ENCODE results near the gene TKT.
A peak's percentile ranks its signal among the peaks of the same experiment; 100 is the strongest.

The TKT gene

DNA sequence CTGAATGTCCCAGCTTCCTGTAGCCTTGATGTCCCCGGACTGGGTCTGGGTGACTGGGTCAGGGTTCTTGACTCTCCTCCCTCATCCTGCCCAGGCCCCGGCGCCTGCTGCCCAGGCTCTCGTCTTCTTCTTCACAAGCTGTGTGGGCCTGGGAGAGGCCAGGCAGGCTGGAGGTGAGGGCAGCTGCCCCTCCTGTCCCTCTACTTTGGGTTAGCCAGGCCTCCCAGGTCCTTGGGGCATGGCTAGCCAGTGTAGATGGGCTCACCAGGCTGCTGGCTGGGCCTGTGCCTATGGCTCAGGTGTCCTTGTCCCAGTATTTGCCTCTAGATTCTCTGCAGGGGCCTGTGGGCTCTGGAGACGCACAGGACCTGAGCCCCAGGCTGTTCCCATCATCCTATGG lies 31.8 kb downstream of the TKT start:
- DNase-seq = no peak

DNA sequence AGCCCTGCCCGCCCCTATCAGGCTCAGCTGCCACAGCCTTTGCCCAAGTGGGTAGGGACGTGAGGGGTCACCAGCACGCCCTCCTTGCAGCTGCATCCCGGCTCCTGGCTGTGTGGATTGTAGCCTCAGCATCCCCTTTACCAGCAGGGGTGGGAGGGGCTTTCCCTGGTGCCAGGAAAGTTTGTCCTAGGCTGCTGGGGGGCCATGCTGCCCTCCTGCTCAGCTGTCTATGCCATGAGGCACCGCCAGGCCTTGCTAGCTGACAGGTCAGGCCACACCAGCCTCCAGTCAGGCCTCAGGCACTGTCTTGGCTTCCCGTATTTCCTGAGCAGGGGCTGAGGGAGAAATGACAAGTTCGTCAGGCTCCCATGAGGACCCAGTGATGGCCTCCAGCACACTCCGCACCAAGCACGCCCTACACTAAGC lies 32.3 kb downstream of the TKT start:
- DNase-seq = no peak

DNA sequence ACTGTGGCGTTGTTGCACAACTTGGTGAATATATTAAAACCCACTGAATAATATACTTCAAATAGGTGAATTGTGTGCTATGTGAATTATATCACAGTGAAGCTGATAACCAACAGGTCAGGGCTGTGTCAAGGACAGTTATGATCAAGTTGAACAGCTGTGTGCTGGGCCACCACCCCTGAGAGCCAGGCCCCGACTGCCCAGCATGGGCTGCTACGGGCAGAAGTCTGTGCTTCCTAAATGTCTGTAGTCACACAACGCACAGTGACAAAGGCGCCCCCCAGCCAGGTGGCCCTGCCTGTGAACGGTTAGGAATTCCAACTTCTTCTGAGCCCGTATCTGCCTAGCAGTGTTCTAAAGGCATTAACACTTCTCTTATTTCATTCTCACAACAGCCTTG lies 32.8 kb downstream of the TKT start:
- DNase-seq = no peak

DNA sequence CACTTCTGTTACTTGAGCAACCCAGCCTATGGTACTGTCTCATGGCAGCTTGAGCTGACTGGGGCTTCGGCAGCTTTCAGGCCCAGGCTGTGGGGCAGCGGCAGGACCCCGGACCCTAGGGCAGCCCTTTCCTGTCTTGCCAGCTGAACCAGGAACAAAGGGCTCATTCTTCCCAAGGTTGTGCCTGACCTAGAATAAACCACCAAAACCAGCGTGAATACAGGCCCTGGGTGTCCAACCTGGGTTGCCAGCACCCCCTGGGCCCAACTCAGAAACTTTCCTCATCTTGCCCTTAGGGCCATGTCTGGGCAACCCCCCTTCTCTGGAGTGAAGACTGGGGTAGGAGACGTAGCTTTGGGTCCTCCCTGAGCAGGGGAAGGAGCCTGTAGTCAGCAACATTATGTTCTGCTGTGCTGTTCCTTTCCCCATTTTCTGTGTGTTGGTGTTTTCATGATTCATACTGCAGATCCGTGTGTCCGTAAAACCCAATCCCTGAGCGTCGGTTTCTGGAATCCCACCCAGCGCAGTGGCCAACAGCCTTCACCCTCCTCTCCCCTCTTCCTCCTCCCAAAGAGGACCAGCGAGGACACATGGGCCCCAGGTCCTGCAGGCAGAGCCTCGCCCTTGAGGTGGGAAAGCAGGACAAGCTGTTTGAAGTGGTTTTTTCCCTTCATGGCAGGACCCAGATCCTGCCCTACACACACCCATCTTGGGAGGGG lies 33.5 kb downstream of the TKT start:
- no peak for DNase-seq

DNA sequence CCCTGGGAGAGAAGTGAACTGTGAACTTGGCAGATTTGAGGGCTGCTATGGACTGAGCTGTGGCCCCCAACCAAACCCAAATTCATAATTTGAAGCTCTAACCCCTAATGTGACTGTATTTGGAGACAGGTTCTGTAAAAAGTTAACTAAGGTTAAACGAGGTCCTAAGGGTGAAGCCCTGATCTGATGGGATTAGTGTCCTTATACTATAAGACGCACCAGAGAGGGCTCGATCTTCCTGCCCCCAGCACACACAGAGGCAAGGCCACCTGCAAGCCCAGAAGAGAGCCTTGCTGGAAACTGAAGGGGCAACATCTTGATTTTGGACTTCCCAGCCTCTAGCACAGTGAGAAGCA lies 34.0 kb downstream of the TKT start:
- DNase-seq = no peak

DNA sequence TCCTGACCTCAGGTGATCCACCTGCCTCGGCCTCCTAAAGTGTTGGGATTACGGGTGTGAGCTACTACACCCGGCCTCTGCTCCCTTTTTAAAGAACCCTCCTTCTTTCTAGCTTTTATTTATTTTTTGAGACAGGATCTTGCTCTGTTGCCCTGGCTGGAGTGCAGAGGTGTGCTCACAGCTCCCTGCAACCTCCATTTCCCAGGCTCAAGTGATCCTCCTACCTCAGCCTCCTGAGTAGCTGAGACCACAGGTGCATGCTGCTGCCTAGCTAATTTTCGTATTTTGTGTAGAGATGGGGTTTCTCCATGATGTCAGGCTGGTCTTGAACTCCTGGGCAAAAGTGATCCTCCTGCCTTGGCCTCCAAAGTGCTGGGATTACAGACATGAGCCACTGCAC lies 34.5 kb downstream of the TKT start:
- no peak for DNase-seq

DNA sequence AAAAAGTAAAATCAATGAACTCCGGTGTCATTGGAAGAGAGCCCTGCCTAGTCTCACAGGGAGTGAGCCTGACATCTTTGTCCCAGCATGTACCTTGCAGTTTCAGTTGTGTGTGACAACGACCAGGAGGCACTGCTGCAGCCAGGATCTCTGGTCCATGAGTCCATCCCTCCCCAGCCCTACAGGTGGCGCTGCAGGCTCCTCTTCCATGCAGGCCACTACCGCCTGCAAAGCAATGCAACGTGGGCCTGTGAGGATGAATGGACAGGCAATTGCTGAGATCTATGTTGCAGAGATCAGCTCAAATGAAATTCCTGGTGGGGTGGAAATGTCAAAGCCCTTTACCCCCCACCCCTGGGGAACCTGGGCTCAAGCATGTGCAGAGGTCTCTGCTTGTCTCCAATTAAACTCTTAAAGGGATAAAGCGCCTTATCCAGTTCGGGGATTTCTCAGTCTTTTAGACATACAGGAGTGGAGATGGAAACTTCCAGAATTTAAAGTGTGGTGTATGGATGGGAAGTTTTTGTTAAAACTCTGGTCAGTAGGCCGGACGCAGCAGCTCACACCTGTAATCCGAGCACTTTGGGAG lies 35.8 kb downstream of the TKT start:
- DNase-seq = peak; percentile 63

DNA sequence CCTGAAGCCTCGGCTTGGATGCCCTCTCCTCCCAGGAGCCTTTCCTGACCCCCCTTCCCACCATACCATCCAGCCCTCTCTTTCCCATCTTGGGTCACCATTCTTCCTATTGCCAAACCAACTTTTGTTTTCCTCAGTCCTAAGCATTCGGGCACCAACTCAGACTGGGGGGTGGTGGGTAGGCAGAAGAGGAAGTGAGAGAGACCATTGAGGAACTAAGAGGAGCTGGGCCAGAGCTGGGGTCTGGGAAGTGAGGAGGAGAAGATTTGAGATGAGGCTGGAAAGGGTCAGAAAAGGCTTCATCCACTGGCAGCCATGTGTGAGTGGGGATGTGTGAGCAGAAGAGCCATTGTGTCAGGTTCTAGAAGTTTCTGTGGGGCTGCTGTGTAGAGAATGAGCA lies 37.7 kb downstream of the TKT start:
- no peak for DNase-seq

DNA sequence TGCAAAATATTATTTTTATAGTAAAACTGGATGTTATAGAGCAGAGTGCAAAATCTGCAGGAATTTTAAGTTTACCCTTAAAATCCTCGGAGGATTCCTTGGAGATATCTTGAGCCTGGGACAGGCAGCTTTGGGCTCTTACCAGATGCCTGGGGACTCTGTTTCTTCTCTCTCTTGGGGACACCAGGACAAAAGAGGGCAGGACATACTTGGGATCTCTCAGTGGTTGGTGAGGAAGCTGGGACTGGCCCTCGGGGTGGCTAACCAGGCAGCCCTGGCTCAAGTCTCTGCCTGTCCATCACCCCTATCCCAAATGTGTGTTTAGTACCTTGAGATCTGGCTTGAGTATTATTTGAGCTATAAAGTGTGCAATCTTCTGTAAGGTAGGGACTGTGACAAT lies 38.6 kb downstream of the TKT start:
- DNase-seq = no peak

DNA sequence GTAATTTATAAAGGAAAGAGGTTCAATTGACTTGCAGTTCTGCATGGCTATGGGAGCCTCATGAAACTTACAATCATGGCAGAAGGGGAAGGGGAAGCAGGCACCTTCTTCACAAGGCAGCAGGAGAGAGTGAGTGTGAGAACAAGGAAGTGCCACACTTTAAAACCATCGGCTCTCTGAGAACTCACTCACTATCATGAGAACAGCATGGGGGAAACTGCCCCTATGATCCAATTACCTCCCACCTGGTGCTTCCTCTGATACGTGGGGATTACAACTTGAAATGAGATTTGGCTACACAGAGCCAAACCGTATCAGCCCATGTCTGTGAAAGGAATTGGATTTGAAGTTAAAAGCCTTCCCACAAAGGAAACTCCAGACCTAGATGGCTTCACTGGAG lies 39.1 kb downstream of the TKT start:
- DNase-seq = no peak

DNA sequence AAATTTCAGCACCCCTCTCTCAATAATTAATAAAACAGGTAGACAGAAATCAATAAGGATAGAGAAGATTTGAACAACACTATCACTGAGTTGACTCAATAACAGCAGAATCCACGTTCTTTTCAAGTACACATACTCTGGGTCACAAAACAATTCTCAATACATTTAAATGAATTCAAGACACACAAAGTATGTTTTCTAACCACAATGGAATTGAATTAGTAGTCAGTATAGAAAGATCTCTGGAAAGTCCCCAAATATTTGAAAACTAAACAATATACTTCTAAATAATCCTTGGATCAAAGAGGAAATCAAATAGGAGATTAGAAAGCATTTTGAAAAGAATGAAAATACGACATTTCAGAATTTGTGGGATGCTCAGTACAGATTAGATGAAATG lies 40.0 kb downstream of the TKT start:
- DNase-seq = no peak

DNA sequence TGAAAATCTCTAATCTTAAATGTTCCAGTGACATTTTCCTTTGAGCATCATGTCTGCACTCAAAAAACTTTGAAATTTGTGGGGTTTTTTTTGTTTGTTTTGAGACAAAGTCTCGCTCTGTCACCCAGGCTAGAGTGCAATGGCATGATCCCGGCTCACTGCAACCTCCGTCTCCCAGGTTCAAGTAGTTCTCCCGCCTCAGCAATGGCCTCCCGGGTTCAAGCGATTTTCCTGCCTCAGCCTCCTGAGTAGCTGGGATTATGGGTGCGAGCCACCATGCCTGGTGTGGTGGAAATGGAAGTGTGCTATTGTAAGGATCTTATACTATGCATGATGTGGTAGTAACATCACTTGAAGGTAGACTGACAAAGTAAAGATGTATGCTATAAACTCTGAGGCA lies 42.5 kb downstream of the TKT start:
- no peak for DNase-seq

DNA sequence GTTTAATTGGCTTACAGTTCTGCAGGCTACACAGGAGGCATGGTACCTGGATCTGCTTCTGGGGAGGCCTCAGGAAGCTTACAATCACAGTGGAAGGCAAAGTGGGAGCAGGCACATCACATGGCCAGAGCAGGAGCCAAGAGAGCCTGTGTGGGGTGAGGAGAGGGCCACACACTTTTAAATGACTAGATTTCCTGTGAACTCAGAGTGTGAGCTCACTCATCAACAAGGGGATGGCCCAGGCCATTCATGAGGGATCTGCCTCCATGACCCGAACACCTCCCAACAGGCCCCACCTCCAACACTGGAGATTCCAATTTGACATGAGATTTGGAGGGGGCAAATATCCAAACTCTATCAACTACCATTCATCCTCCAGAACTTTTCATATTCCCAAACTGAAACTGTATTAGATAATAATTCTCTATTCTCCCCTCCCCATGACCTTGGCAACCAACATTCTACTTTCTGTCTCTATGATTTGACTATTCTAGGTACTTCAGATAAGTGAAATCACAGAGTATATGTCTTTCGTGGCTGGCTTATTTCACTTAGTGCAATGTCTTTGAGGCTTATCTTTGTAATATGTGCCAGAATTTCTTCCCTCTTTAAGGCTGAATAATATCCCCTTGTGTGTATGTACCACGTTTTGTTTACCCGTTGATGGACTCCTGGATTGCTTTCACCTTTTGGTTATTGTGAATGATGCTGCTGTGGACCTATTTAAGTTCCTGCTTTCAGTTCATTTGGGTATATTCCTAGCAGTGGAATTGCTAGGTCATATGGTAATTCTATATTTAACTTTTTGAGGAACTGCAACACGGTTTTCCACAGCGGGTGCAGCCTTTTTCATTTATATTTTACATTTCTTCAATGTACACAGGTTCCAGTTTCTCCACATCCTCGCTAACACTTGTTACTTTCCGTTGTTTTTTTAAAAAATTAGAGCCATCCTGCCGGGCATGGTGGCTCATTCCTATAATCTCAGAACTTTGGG lies 43.8 kb downstream of the TKT start:
- DNase-seq = no peak

DNA sequence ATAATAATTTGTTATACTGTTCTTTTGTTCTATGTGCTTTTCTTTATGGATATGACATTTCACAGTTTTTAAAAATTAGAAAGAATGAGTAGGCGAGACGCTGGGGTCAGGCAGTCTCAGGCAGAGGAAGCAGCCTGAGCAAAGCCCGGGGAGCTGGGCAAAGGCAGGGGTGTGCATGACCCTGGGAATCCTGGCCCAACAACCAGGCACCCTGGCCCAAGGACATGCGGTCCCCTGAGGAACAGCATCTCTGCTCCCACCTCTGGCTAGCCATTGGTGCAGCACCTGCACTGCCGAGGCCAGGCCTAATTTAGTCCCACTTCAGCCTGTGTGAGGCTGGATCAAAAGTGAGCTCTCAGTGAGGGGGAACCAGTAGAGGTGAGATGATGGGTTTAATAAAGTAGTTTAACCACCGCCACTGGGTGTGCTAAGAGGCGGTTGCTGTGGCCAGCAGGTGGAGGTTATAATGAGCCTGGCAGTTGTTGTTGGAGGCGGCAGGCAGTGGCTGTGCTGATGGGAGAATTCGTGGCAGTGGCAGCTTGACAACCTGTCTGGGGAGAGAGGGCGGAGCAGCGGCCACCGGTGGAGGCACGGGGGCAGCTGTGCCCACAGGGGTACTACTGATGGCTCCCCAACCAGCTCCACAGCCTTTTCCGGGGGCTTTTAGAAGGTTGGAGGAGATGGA lies 53.3 kb downstream of the TKT start:
- no peak for DNase-seq

DNA sequence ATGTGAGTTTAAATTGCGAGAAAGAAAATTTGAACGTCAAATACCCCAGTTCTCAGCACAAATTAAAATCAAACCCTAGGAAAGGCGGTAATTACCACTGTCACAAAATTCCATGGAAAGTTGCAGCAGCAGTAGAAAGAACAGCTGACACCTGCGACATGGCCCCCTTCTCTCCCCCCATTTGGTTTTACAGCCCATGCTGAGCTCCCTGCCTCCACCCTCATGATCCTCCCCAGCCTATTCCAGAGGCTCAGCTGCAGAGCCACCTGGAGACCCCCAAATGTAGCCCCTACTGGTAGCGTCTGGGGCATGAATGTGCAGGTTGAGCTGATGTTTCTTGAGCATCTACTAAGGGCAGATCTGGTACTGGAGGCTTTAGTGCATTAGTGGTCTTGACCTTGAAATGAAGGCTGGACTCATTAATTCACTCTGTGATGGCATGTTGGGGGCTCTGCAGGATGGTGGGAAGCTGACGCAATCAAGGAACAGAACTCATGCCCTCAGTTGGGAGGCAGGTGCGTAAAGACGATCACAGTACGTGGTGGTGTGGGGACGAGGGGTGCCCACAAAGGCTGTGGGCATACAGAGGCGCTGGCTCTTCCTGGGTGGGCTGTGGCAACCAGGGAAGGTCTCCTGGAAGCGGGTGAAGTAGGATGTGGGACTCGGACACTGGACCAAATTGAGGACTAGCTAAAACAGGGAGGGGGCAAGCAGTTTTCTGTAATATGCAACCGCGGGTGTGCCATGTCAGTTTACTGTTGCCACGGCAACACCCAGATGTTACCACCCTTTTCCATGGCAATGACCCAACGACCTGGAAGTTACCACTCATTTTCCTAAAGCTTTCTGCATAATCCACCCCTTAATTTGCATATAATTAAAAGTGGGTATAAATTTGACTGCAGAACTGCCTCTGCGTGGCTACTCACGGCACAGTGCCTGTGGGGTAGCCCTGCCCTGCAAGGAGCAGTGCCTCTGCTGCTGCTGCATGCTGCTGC lies 55.0 kb downstream of the TKT start:
- DNase-seq = no peak

DNA sequence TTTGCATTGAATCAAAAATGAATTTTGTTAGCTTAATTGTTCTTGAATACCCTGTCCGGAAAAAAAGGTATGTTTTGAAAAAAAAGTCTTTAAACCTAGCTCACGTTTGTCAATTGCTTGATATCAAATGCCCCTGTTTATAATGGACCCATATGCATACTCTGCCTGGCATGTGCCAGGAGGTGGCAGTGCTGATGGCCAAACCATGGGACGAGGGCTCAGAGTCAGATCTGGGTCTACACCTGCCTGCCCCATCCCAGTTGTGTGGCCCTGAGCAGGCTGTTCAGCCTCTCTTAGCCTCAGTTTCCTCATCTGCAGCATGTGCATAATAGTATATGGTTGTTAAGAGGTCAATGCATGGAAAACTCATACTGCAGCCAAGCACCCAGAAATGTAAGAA lies 56.0 kb downstream of the TKT start:
- DNase-seq = no peak

DNA sequence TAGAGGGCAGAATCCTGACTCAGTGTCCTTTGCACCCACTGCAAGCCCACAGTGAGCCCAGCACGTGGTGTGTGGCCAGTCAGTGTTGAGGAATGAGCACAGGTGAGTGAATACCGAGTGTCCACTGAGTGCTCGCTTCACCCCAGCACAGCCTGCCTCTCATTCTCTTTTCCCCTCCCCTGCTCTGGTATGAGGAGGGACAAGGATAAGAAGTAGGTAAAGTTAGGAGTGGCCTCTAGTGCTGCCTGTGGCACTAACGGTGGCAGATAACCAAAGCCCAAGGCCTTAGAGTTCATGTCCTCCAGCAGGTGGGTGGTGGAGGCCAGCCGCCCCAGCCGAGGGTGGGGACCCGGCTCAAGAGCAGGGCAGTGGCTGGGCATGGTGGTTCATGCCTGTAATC lies 56.8 kb downstream of the TKT start:
- DNase-seq = no peak

DNA sequence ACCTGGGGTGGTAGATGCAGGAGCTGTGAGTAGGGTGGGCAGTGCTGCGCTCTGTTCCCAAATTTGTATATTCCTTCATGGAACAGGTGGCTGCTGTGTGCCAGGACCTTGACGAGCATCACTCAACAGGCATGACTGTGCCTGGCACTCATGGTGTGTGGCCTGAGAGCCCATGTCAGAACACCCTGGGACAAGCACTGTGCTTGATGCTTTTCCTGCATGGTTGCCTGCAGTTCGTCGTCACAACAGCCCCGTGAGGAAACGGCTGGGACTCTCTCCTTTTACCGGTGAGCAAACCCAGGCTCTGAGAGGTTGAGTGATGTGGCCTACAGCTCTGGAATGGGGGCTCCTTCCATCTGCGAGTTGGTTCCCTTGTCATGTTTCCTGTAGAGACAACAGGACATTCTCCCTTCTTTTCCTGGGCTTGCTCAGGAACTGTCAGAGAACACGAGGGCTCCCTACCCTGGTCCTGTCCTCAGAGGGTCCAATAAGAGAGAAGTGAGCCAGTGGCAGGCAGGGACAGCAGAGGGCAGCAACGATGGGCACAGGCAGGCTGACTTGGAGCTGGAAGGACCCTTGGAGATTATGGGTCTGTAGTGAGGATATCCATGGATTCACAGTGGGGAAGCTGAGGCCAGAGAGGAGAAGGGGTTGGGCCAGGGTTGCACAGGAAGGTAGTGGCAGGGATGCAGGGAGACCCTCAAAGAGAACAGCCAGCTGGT lies 57.4 kb downstream of the TKT start:
- DNase-seq = no peak

DNA sequence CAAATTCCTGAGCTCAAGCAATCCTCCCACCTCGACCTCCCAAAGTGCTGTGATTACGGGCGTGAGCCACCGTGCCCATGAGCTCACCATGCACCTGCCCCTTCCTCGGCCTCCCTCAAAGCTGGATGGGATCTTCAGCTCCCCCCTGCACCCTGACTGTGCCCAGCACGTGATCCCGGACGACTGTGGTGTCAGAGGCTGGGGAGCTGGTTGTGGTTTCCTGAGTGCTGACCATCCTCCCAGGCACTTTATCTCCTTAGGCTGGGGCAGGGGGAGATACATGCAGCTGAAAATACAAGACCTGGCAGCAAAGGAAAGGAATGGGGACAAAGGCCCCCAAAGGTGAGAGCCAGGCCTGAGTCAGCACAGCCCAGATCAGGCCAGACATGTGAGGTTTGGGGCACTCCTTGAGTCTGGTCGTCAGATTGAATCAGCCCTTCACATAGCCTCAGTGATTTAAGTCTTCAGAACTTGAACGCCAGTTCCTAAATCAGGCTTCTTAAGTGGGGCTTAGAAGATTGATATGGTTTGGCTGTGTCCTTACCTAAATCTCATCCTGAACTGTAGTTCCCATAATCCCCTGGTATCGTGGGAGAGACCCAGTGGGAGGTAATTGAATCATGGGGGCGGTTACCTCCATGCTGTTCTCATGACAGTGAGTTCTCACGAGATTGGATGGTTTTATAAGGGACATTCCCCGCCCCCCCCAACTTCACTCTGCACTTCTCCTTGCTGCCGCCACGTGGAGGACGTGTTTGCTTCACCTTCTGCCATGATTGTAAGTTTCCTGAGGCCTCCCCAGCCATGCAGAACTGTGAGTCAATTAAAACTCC lies 59.0 kb downstream of the TKT start:
- DNase-seq = no peak

Data from NCI-H1694 (cell line).